Uterus (tissue), 2 donors: Measurements from ENCODE around the gene TUBA1A.

ENCODE experiments used
- CTCF ChIP-seq, 4 experiments: fragments of 200-600 bp in 2 of 4; fragments of 450-650 bp in 2 of 4; sonication (generic) in 2 of 4; IDR thresholded peaks; one replicate each; pipeline ENCODE4 v1.5.1; 2016 to 2019; ENCODE audit warnings: antibody characterized with exemption in 4 of 4, mild to moderate bottlenecking in 2 of 4, moderate library complexity in 1 of 4
- POLR2A ChIP-seq, 2 donors: fragments of 450-650 bp; IDR thresholded peaks; one replicate each; pipeline ENCODE4 v1.6.1; 2016; ENCODE audit warnings: antibody characterized with exemption in 2 of 2, mild to moderate bottlenecking in 1 of 2, moderate library complexity in 1 of 2

GRCh38 chr12:49206389-49206788 lies 17.5 kb upstream of the TUBA1A start:
- TF ChIP-seq POLR2A (IDR thresholded peaks at IDR 0.05) (no peak), CTCF (IDR thresholded peaks at IDR 0.05) (no peak)
